T47D (cell line): ENCODE data around the gene SEL1L3.

Experiments used
- DNase-seq, 2 experiments: peaks; one replicate each; pipeline versions ENCODE4 v3.0.0 to v3.0.0-alpha.2; 2011 to 2012; ENCODE audit warnings: low read depth in 1 of 2, low spot score in 1 of 2
- JUND ChIP-seq: IDR thresholded peaks from 2 replicates; pipeline ENCODE4 v1.6.1; 2012; ENCODE audit warnings: low read depth
- in situ Hi-C: cut with HindIII; loops from 2 replicates; pipeline ENCODE4 v1.10.0; 2016; ENCODE audit warnings: low sequenced_read_pairs, low pct_unique_long_range_greater_than_20kb

SEL1L3 gene

GRCh38 chr4:25801594-25801993 lies 61.2 kb downstream of the SEL1L3 start:
- in situ Hi-C loops: no loop called here
- no peak for DNase-seq
- TF ChIP-seq JUND: no peak

- in situ Hi-C loops: no loop called here
- no peak for DNase-seq
- no peak for TF ChIP-seq JUND
Measured at GRCh38 chr4:25800245-25800644, 62.5 kb downstream of the SEL1L3 start.

GRCh38 chr4:25799522-25799921 lies 63.3 kb downstream of the SEL1L3 start:
- in situ Hi-C loops: no loop called here
- no peak for DNase-seq
- no peak for TF ChIP-seq JUND

- in situ Hi-C loops: no loop called here
- no peak for TF ChIP-seq JUND
- no peak for DNase-seq
Measured at GRCh38 chr4:25797136-25797535, 65.7 kb downstream of the SEL1L3 start.

- no peak for TF ChIP-seq JUND
- no peak for DNase-seq
- in situ Hi-C loops: no loop called here
Measured at GRCh38 chr4:25795566-25796454, 67.0 kb downstream of the SEL1L3 start.

GRCh38 chr4:25795091-25795490 lies 67.7 kb downstream of the SEL1L3 start:
- TF ChIP-seq JUND: no peak
- in situ Hi-C loops: no loop called here
- no peak for DNase-seq

GRCh38 chr4:25792876-25793275 lies 69.9 kb downstream of the SEL1L3 start:
- no peak for TF ChIP-seq JUND
- in situ Hi-C loops: no loop called here
- DNase-seq: no peak

- in situ Hi-C loops: no loop called here
- no peak for TF ChIP-seq JUND
- DNase-seq: peak; percentile 9 to 73
Measured at GRCh38 chr4:25792200-25792791, 70.5 kb downstream of the SEL1L3 start.

- TF ChIP-seq JUND: no peak
- in situ Hi-C loops: no loop called here
- no peak for DNase-seq
Measured at GRCh38 chr4:25790024-25790423, 72.8 kb downstream of the SEL1L3 start.

- in situ Hi-C loops: no loop called here
- no peak for TF ChIP-seq JUND
- no peak for DNase-seq
Measured at GRCh38 chr4:25788703-25789238, 74.0 kb downstream of the SEL1L3 start.

- TF ChIP-seq JUND: no peak
- no peak for DNase-seq
- in situ Hi-C loops: no loop called here
Measured at GRCh38 chr4:25786497-25787065, 76.2 kb downstream of the SEL1L3 start.

GRCh38 chr4:25783943-25784342 lies 78.8 kb downstream of the SEL1L3 start:
- TF ChIP-seq JUND: no peak
- in situ Hi-C loops: no loop called here
- no peak for DNase-seq

- in situ Hi-C loops: no loop called here
- TF ChIP-seq JUND: no peak
- no peak for DNase-seq
Measured at GRCh38 chr4:25783126-25783525, 79.7 kb downstream of the SEL1L3 start.
